DMS 273 treated with DMSO at 0.1 percent for 48 hours (cell line): ENCODE measurements around the gene TMEM179.

Source experiments
- DNase-seq: peaks from one replicate; lab custom pipeline; 2025; lab: John Stamatoyannopoulos, UW

The TMEM179 gene

DNA sequence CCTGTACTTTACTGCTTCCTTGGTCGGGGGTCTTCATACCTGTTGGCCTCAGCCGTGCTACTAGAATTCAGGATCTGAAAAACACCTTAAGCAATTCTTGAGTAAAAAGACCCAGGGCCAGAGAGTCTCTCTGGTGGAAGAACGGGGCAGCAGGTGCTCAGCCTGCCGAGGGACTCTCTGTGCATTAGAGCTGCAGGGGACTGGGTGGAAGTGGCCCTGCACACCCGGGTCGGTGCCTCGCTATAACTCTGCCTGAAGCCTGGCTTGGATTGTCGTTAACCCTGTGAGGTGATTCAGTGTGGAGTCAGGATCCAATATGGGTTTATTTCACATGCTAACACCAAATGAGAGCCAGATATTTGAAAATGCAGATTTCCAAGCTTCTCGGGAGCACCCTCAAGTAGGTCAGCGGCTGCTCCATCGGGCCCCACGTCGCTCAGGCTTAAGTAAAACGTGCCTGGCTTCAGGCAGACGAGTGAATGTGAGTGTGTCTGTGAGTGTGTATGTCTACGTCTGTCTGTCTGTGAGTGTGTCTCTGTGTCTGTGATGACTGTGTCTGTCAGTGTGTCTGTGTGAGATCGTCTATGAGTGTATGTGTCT lies 60.1 kb downstream of the TMEM179 start:
- no peak for DNase-seq

DNA sequence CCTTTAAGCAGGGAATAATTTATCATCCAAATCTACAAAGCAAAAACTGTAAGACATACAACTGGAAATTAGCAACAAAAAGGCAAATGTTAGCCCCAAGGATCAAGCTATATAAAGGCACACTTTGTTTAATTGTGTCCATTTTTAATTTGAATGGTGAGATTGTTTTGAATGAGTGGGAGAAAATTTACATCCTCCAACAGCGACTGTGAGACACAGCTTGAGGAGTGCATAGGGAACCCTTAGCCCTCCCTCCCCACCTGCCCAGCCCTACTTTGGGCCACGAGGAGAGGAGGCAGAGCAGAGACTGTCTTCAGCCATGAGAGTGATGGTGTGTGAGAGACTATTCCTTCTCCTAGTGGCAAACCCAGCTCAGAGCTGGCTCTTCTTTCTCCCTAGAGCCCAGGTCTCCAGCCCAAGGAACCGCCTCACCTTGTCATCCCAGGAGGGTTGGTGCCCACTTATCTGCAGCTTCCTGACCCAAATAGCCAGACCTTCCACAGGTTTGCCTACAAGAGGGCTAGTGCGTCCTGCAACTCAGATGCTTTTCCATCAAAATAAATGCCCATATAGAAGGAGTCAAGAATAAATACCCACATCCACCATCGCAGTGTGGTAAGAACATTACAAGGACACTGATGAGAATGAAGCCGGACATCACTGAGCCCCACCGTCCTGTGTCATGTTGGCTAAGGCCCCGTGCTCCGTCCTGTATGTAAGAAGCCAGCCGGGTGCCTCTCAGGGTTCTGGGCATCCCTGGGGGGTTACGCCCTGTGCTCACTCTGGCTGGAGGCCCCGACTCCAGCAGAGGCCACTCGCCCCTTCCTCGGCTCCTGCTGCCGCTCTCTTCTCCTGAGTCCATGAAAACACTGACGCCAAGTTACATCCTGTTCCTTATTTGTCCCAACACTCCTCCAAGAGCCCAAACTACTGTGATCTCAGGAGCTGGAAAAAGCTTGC lies 61.4 kb downstream of the TMEM179 start:
- no peak for DNase-seq

- DNase-seq = no peak
Observed at GRCh38 chr14:104541905-104542465, 62.6 kb downstream of the TMEM179 start.
